A673 (cell line): ENCODE measurements around the gene CAST.

Source experiments
- EZH2 ChIP-seq: fragments of 200-600 bp; sonication (generic); IDR thresholded peaks from 2 replicates; pipeline ENCODE4 v1.6.1; 2017; ENCODE audit warnings: borderline replicate concordance, low read depth, mild to moderate bottlenecking, mixed read lengths, antibody characterized with exemption, low read length; ENCODE audit not compliant: poor library complexity, severe bottlenecking
- TF ChIP-seq, protein P1 (sequence below): fragments of 300-800, 200-600 bp; sonication (generic); conservative IDR thresholded peaks from 2 replicates; pipeline ENCODE4 v1.5.1; 2017; ENCODE audit warnings: low read depth, mild to moderate bottlenecking, antibody characterized with exemption, low read length, moderate library complexity, mixed read lengths

DNA sequence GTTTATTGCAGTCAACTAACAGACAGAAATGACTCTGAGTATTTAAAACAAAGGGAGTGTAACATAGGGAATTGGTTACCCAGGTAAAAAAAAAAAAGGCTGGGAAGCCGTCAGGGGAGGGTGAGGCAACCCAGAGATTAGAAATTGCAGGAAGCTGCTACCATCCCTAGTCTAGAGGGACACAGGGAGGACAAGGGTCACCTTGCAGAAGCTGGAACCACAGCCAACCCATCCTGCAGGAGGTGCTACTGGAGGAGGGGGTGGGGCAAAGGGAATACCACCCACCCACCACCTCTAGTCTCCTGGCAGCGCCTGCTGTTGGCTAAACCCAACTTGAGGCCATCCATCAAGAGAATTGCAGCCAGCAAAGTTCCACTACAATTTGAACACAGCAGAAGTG is 6.5 kb downstream of the CAST start:
- TF ChIP-seq, protein P1, sequence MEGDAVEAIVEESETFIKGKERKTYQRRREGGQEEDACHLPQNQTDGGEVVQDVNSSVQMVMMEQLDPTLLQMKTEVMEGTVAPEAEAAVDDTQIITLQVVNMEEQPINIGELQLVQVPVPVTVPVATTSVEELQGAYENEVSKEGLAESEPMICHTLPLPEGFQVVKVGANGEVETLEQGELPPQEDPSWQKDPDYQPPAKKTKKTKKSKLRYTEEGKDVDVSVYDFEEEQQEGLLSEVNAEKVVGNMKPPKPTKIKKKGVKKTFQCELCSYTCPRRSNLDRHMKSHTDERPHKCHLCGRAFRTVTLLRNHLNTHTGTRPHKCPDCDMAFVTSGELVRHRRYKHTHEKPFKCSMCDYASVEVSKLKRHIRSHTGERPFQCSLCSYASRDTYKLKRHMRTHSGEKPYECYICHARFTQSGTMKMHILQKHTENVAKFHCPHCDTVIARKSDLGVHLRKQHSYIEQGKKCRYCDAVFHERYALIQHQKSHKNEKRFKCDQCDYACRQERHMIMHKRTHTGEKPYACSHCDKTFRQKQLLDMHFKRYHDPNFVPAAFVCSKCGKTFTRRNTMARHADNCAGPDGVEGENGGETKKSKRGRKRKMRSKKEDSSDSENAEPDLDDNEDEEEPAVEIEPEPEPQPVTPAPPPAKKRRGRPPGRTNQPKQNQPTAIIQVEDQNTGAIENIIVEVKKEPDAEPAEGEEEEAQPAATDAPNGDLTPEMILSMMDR, result no peak
- no peak for TF ChIP-seq EZH2
